OCI-M1 (cell line): ENCODE results near the gene PHF12.
"Not testable (repeated sequence)": the region's sequence is repeated elsewhere in the genome, so short reads cannot be mapped to it uniquely, and the experiment has no call there.

Experiments
- DNase-seq: peaks from one replicate; lab custom pipeline; 2025; lab: John Stamatoyannopoulos, UW

The PHF12 gene

DNA sequence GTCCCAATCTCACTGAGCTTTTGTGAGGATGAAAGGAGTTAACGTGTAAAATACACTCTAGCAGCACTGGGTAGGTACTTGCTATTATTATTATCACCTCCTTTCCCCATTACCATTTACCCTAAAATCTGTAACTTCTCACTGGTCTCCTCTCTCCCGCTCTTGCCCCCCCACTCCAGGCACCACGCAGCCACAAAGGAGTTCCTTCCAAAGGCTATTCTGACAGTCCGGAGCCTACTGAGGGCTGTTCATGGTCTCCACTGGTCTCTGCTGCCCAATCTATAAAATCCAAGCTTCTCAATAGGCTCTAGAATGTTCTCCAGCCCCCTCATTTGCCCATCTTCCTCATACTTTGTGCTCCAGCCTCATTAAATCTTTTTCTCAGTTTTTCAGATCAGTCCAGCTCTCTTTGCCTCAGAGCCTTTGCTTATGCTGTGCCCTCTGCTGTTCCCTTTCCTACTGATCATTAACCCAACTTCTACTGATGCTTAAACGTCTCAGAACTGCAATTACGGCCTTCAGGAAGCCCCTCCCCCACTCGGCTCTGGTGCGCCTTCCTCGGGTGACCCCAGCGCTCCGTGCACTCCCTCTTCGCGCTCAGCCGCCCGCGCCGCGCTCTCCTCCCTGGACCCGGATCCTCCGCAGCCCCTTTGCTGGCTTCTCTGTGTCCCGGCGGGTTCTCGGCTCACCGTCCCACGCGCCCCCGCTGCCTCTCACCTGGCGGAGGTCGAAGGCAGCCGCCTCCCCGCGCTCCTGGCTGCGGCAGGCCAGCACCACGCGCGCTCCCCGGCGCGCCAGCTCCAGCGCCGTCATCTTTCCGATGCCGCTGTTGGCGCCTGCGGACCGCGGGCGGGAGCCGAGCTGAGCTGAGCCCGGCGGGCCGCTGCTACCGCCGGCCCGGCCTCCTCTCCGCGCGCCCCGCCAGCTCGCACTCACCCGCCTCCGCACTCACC lies 49.2 kb downstream of the PHF12 start:
- DNase-seq = peak; percentile 88

DNA sequence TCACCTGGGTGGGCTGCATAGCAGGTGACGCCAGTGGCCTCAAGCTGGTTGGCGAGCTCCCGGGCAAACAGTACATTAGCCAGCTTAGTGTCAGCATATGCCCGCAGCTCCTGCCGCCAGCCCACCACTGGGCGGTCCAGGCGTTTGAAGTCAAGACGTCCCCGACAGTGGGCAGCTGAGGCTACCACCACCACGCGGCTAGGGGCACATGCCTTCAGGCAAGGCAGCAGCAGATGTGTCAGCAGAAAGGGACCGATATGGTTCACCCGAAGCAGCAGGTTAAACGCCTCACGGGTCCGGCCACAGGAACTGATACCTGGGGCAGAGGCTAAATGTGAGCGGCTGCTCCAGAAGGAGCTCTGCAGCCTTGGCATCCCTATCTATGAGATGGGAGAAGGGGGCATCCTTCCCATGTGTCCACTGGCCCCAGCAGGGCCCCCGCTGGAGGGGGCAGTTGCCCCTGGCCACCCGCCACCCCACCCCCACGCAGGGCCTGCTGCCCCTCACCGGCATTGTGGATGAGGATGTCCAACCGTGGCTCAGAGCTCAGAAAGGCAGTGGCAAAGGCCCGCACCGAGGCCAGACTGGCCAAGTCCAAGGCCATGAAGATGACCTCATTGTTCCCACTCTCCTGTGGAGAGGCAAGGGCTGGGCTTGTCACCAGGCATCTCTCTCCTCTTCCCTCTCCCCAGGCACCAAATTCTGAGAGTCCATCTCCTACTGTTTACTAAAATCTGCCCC lies 50.2 kb downstream of the PHF12 start:
- DNase-seq = no peak

DNA sequence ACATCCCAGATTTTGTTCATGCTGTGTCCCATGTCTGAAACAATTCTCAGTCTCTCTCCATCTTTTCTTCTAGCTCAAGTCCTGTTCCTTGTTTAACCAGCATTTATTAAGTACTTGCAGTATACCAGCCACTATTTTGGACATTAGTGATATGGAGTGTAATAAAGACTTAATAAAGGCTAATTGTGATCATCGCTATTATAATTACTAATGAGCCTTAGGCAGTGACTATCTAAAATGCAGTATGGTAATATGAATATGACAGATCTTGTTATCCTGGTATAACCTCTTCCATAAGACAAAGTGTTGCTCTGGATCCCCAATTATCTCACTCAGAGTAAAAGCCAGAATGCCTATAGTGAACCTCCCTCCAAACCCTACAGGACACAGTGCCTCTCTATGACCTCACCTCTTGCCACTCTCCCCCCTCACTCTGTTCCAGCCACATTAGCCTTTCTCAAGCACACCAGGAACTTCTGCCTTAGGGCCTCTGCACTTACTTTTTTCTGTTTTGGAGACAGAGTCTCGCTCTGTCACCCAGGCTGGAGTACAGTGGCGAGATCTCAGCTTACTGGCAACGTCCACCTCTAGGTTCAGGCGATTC lies 52.0 kb downstream of the PHF12 start:
- peak; percentile 30 for DNase-seq

DNA sequence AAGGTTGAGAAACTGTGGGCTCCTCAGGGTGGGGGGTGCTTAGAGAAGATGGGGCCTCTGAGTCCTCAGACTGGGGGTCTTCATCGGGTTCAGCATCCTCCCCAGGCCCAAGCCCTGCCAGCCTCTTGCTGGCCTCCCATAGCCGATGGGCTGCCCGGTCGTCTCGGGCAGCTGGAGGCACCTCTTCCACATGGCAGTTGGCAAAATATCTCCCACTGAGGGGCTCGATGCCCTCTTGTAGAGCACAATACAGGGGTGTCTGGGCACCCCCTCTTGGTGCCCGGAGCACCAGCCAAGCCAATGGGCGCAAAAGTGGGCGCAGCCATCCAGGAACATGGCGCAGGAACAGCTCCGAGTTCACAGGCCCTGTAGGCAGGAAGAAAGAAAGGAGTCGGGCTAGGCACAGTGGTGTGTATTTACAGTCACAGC lies 52.8 kb downstream of the PHF12 start:
- DNase-seq = no peak

DNA sequence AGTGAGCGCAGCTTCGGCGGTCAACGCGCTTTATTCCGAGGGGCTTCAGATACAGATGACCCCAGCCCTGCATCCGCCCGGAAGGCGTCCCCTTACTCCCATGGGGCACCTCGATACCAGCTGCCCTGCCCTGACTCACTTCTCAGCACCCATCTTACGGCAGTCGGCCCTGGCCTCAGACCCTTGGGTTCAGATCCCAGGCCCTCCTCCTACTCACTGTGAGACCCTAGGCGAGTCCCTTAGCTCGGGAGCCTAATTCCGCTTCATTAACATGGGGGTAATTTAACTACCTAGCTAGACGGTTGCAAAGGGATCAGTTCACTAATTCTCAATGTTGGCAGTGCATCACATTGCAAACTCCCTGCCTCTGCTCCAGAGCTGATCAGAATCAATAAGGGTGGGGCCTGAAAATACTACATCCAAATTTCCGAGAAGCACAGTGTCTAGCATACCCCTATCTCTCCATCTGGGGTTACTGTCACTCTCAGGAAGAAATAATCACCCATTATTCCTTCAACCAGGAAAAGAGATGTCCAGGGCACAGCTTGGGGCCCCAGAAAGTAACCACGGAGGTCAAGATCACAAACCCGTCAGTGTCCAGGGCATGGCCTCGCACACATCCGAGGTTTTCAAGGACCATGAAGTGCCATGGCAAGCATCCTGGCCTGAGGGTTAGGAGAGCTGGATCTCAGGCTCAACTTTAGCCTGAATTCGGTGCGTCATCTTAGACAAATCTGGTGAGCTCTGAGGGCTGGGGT lies 53.4 kb downstream of the PHF12 start:
- DNase-seq = no peak

DNA sequence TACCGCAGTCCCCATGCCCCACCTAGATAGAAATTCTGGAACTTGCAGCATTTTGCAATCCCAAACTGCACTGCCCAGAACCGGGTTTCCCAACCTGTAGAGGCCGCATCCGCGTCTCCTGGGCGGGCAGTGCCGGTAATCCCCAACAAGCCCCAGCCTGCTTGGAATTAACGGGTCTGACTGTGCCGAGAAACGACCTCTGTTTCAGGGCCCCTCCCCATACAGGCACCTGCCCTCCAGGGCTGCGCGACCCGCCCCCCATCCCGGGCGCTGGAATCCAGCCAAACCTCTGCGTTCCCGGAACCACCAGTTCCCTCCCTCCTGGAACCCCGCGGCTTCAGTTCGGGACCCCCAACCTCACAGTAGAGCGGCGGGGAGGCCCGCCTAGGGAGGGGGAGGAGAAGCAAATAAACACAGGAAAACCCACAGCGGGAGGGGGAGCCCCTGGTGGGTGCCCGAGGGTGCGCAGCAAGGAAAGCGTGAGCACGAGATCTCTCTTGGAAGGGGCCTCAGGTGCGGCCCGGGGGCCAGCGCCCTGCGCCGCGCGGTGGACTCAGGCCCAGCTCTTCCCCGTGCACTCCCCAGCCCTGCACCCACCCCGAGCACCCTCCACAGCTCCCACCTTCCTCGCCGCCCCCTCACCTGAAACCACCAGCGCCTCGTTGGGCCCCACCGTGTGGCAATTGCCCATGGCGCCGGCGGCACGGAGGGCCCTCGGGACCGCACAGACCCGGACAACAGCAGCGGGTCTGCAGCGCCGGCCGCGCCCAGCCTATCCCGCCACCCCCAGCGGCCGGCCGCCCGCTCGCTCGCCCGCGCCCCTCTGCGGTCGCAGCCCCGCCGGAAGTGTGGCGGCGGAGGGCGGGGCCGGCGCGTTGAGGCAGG lies 54.2 kb downstream of the PHF12 start, which contains the start of gene FLOT2:
TSS of gene FLOT2 (minus strand) at position 850 of the 885 bp plus-strand sequence. CDS start at position 691, 159 bp downstream.
- peak; percentile 85 for DNase-seq

DNA sequence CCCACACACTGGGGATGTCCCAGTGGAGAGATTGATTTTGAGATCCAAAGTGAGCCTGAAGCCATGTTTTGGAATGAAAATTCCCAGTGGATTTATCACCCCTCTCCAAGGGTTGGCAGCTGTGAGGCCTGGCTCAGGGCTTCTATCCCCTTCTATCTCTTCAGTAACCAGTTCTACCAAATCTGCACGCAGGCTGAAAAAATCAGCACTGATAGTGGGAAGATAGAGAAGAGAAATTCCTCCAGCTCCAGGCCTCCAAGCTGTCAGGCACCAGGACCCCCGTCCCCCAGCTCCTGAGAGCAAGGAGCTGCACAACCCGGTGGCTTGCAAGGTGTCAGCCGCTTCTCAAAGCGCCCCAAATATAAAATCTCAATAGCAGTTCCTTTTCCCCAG lies 54.8 kb downstream of the PHF12 start:
- DNase-seq = no peak

DNA sequence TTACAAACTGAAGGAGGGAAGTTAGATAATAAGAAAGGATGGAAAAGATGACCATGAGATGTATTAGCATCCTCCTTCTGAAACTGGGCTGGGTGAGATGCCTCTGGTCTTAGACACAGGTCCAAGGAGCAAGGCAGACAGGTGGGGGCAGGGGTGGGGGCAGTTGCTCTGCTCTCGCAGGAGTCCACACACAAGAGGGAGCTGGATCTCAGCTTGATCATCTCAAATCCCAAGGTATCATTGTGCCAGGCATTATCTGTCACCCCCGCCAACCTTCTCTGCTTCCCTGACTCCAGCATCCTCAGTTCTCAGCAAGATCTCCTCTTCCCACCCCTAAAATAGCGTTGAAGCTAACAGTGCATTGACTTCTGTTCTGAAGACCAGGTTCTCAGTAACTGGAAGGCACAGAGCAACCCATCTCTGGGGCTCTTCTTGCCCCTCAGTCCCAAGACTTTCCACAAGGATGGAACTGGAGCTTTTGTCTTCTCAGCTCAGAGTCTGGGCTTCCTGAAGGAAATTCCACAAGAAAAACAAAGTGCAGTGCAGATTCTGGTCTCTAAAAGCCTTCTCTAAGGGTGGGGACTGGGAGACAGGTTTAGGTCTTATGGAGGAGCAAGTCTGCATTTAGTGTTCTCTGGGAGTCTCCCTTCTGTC lies 55.4 kb downstream of the PHF12 start:
- no peak for DNase-seq

DNA sequence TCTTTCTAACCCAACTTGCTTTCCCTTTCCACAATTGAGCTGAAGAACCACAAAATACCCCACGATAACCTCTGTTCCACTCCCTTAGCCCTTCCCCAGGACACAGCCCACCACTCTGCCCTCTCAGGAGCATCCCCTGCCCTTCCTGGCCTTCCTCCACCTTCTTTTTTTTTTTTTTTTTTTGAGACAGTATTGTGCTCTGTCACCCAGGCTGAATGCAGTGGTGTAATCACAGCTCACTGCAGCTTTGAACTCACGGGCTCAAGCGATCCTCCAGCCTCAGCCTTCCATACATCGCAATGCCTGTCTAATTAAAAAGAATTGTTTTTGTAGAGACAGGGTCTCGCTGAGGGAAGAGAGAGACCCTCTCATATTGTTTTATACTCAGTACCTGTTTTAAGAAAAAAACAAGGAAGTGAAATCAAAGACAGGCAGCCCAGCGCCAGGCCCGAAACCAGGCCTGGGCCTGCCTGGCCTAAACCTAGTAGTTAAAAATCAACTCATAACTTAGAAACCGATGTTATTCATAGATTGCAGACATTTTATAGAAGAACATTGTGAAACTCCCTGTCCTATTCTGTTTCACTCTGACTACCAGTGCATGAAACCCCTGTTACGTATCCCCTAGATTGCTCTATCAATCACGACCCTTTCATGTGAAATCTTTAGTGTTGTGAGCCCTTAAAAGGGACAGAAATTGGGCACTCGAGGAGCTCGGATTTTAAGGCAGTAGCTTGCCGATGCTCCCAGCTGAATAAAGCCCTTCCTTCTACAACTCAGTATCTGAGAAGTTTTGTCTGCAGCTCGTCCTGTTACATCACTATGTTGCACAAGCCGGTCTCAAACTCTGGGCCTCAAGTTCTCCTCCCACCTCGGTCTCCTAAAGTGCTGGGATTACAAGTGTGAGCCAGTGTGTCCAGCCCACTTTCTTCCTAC lies 57.8 kb downstream of the PHF12 start:
- DNase-seq = not testable (repeated sequence)

DNA sequence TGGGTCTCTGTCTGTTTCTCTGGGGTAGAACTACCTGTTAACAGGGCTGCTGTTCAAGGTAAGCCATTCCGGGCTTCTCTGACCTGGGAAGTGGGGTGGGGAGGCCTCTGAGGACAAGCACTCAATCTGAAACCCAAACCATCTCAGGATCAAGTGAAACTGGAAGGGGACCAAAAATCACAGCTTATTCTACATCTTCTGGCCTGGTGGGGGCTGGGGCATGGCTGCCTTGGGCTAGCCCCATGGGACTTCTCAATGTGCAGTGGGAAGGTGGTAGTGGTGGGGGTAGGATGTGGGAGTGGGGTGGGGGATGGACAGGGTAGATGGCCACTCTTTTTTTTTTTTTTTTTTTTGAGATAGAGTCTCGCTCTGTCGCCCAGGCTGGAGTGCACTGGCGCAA lies 59.3 kb downstream of the PHF12 start:
- DNase-seq = no peak

DNA sequence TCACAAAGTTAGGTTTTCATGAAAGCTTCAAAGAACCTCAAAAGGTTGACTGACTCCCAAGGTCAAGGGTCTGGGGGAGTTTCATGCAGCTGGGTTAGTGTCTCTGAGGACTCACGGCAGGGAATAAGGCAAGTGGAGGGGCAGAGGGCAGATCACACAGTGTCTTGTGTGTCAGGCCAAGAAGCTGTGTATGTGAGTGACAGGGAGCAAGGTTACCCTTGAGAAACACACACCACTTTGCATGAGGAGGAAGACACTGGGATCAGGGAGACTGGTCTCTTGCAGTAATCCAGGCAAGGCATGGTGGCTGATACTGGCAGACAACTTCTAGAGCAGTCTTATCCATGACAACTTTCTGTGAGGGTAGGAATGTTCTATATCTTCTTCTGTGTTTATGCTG lies 60.1 kb downstream of the PHF12 start:
- DNase-seq = no peak

DNA sequence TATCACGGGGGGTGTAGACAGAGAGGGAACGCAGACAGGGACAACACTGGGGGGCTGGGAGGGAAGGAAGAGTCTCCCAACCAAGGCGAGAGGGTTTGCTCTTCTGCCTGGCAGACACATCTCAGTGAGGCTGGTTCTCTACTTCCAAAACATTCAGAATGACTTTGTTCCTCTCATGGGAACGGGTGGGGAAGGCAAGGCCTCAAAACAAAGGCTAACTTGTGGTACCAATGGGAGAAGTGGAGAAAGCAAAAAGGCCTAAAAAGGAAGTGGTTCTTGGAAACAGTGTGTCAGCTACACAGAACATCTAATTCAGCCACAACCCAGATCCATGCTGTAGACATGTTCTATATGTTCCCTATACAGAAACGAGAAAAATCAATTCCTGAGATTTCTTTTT lies 61.3 kb downstream of the PHF12 start:
- DNase-seq = peak; percentile 60

DNA sequence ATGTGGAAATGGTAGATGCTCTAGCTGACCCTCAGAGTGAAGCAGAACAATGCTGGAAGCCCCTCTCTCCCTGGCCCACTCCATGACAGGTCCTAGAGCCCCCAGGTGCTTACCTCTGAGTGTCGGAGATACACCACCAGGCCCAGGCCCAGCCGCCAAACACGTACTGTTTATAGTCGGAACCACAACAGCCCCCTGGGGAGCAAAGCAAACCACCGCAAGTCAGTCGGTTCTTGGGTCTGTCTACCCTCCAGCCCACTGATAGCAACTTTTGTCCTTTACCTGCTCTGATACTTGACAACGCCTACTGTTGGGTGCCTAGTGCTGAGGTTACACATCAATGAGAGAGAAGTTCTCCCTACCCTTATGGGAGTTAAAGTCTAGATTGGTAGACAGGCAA lies 62.5 kb downstream of the PHF12 start:
- no peak for DNase-seq

DNA sequence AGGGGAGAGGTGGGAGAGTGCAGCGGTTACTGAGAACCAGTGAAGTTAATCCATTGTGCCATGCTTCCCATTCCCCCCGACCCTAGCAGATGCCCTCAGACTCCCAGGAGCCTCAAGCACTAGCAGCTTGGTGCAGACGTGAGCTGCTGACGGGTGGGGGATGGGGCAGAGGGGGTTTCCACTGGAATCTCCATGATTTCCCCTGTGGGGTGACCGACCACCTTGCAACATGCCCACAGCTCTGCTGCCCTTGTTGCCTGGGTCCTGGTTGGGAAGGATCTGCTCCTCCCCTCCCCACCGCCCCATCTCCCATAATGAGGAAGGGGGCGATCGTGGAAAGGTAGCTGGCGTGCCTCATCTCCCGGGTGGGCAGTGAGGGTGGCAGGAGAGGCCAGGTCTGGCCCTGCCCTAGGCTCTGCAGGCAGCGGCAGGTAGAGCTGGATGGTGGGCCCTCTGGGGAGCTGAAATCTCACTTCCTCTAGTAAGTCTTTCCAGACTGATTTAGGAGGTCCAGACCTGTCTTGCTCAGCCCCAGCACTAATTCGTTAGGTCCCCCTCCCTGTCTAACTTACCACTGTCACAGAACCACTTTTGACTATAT lies 63.3 kb downstream of the PHF12 start:
- DNase-seq = no peak

DNA sequence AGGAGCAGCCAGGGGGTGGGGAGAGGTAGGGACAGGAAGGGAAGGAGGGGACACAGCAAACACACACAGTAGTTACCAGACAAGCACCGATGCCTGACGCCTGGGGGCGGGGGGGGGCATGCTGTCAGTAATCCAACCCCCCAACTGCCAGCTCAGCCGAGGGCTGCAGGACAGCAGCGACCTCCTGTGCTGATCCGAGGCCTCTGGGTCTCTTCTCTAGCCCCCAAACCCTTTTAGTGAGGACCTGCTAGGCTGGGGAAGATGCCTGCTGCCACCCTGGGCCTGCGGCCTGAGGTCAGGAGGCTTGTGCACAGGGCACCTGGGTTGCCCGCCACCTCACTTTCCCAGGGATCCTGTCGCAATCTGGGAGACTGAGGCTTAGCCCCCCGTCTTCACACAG lies 65.4 kb downstream of the PHF12 start:
- DNase-seq = no peak

DNA sequence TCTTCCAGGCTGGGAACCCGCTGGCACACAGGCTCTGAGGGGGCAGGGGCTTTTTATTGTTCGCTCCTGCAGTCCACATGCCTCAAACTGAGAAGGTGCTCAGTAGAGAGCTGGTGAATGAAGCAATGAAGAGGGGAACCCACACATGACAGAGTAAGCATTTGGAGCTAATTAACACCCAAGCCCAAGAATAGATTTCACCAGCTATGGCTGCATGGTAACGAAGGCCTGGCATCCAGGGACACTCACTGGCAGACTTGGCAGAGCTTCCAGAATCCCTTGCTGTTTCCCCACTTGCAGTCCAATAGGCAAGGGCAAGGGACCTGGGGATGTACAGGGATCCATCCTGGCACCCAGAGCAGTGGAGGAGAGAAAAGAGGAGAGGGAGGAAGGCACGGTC lies 66.0 kb downstream of the PHF12 start:
- no peak for DNase-seq

DNA sequence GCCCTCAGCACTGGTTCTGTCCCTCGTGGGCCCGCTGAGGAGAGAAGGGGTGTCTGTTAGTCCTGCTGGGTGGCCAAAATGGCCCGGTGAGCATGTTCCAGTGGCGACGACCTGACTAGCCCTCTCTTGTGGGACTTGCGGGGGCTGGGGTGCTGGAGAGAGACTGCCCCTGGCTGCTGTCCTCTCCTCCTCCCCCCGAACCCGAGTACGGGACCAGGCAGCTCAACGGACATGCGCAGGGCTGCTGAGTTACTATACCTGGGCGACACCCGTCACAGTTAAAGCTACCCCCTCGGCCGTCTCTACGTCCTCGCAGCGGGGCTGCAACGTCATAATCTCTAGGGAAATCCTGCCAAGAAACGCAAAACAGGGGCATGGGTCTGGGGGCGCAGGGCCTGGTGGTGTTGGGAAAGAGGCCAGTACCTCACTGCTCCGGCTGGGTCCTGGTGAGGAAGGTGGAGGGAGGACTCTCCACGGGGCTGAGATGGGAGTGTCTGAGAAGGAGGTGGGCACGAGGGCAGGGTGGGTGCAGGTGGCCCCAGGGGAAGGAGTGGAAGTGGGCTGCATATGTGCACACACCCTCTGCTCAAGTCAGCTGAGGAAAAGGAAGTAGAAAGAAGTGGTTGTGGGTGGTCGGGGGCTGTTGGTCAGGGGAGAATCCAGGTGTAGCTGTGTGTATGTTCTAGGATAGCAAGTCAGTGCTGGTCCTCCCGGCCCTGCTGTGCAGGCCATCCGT lies 67.2 kb downstream of the PHF12 start:
- DNase-seq = no peak
